Measurements from ENCODE around the gene CGB7.
"Not testable (repeated sequence)": the region's sequence is repeated elsewhere in the genome, so short reads cannot be mapped to it uniquely, and the experiment has no call there.

CGB7 gene

DNA sequence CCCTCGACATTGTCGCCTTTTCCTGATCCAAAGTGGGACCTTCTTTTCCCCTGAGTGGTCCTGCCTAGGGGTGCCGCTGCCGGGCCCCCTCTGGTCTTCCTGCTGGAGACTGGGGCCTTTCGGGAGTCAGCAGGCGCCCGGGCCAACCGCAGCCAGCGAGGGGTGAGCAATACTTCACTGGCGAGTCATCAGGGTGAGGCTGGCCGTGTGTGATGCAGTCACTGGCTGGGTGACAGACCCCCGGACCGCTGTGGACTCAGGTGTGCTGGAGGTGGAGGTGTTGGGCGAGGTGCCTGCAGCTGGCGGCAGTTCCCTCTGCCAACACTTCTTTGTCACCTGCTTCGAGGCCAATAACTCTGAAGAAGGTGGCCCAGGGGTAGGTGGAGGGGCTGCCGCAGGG lies 15.4 kb downstream of the CGB7 start:
- DNase-seq (ENCODE audit: low read depth), result no peak

- not testable (repeated sequence) for DNase-seq (ENCODE audit: low read depth)
Measured at GRCh38 chr19:49039736-49040135, 17.8 kb downstream of the CGB7 start.

DNA sequence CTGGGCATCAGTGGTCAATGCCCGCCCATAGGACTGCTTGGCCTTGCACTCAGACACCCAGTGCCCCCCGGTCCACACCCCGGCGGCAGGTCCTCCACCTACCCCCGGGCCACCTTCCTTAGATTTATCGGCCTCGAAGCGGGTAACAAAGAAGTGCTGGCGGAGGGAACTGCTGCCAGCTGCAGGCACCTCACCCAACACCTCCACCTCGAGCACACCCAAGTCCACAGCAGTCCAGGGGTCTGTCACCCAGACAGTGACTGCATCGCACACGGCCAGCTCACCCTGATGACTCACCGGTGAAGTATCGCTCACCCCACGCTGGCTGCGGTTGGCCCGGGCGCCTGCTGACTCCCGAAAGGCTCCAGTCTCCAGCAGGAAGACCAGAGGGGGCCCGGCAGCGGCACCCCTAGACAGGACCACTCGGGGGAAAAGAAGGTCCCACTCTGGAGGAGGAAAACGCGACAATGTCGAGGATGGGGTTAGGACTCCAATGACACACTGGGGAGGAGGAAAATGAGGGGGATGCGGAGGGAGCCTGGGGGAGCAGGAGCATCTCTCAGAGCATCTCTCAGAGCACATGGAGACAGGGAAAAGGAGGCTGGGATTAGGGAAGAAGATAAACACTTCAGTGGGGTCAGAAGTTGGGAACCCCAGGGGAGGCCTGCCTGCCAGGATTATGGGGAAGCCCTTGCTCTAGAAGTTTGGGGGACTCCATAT lies 18.8 kb downstream of the CGB7 start:
- not testable (repeated sequence) for DNase-seq (ENCODE audit: low read depth)

DNA sequence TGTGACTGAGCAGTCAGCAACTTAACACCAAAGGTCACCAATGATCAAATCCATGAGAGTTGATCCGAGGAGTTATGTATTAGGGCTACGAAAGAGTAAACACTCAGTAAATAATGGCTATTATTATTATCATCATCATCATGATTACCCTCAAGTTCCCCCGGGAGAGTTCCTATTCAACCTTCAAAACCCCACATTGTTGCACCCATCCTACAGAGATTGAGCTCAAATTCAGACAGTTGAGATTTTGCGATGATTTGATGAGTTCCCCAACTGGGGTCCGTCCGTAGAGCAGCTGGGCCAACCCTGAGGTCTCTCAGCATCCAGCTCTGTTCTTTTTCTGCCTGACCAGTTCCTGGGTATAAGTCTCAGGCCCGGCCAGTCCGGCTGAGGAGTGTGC lies 19.4 kb downstream of the CGB7 start:
- DNase-seq (ENCODE audit: low read depth), result not testable (repeated sequence)

GRCh38 chr19:49036815-49037214 lies 20.7 kb downstream of the CGB7 start, which contains the start of gene CGB1:
CGB1 (minus strand) TSS chr19:49036895; CDS start chr19:49036711, 184 bp downstream.
- DNase-seq (ENCODE audit: low read depth), result not testable (repeated sequence)

- DNase-seq (ENCODE audit: low read depth), result not testable (repeated sequence)
Measured at GRCh38 chr19:49031642-49032301, 25.8 kb downstream of the CGB7 start, which contains the start of gene CGB2. CGB2 (plus strand) TSS chr19:49031890; CDS start chr19:49032096, 206 bp downstream.

DNA sequence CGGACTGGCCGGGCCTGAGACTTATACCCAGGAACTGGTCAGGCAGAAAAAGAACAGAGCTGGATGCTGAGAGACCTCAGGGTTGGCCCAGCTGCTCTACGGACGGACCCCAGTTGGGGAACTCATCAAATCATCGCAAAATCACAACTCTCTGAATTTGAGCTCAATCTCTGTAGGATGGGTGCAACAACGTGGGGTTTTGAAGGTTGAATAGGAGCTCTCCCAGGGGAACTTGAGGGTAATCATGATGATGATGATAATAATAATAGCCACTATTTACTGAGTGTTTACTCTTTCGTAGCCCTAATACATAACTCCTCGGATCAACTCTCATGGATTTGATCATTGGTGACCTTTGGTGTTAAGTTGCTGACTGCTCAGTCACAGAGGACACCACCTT lies 27.2 kb downstream of the CGB7 start:
- DNase-seq (ENCODE audit: low read depth), result not testable (repeated sequence)

- DNase-seq (ENCODE audit: low read depth), result not testable (repeated sequence)
Measured at GRCh38 chr19:49029749-49030148, 27.8 kb downstream of the CGB7 start.

DNA sequence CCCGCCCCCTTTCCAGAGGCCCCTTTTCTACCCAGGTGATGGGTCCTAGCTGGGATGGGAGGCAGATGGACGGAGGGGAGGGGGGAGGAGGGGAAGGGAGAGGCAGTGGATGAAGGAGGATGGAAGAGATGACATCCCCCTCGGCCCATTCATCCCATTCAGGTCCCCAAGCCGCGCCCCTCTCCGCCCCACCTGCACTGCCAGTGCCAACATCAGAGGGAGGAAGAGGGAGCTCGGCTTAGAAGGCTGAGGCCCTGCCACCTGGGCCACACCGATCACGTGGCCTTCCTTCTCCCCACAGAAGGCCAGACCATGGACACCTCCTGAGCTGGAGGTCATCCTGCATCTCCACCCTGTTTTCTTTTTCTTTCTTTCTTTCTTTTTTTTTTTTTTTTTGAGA lies 28.9 kb downstream of the CGB7 start:
- DNase-seq (ENCODE audit: low read depth), result not testable (repeated sequence)

DNA sequence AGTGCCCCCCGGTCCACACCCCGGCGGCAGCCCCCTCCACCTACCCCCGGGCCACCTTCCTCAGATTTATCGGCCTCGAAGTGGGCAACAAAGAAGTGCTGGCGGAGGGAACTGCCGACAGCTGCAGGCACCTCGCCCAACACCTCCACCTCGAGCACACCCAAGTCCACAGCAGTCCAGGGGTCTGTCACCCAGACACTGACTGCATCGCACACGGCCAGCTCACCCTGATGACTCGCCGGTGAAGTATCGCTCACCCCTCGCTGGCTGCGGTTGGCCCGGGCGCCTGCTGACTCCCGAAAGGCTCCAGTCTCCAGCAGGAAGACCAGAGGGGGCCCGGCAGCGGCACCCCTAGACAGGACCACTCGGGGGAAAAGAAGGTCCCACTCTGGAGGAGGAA lies 31.9 kb downstream of the CGB7 start:
- not testable (repeated sequence) for DNase-seq (ENCODE audit: low read depth)

- DNase-seq (ENCODE audit: low read depth), result not testable (repeated sequence)
Measured at GRCh38 chr19:49025088-49025487, 32.5 kb downstream of the CGB7 start.

GRCh38 chr19:49024233-49024632 lies 33.3 kb downstream of the CGB7 start, which contains the start of gene CGB3:
CGB3 (minus strand) TSS chr19:49024333; CDS start chr19:49023971, 362 bp downstream.
- DNase-seq (ENCODE audit: low read depth), result not testable (repeated sequence)

- DNase-seq (ENCODE audit: low read depth), result no peak
Measured at GRCh38 chr19:49022116-49022515, 35.4 kb downstream of the CGB7 start.

- no peak for DNase-seq (ENCODE audit: low read depth)
Measured at GRCh38 chr19:49020931-49021895, 36.3 kb downstream of the CGB7 start.

DNA sequence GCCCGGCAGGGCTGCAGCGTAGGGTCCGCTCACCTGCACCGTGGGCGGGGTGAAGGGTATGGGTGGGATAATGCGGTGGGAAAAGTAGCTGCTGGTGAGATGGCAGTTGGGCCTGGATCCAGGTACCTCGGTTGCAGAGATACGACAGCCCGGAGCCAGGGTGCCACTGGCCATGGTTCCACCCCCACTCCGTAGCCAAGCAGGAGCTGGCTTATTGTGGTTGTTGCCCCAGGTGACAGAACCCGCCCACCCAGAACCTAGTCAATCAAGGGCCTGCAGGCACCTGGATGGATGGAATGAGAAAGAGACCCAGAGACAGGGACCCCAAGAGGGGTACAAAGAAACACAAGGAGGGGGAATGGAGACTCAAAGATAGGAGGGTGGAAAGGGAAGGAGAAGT lies 37.2 kb downstream of the CGB7 start:
- no peak for DNase-seq (ENCODE audit: low read depth)

GRCh38 chr19:49019242-49019932 lies 38.2 kb downstream of the CGB7 start:
- peak; percentile 31 for DNase-seq (ENCODE audit: low read depth)

- DNase-seq (ENCODE audit: low read depth), result not testable (repeated sequence)
Measured at GRCh38 chr19:49018388-49019241, 38.9 kb downstream of the CGB7 start.

DNA sequence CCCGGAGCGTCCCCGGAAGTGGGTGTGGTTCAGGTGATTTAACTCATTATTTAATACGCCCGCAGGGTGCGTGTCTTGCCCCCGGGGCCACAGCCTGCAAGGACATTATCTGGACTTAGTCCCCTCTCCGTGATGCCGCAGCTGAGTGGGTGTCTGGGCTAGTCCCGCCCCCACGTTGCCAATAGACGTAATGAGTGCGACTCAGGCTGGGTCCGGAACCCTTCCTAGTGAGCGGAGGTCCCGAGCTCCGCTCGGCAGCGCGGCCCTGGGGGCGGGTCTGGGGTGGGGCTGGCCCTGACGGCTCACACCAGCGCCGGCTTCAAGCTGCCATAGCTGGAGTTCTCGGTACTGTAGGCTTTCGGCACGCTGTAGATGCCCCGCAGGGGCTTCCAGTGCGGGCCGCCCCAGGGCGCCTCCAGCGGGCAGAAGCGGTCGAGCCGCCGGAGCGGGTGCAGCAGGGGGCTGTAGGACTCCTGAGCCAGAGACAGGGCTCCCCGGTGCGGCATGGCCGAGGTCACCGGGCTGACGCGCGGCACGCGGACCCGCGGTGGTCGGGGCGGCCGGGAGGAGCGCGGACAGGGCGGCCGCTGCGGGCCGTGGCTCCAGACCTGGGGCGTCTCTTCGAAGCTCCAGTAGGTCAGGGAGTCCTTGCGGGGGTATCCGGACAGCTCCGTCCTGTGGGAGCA lies 39.7 kb downstream of the CGB7 start:
- no peak for DNase-seq (ENCODE audit: low read depth)

DNA sequence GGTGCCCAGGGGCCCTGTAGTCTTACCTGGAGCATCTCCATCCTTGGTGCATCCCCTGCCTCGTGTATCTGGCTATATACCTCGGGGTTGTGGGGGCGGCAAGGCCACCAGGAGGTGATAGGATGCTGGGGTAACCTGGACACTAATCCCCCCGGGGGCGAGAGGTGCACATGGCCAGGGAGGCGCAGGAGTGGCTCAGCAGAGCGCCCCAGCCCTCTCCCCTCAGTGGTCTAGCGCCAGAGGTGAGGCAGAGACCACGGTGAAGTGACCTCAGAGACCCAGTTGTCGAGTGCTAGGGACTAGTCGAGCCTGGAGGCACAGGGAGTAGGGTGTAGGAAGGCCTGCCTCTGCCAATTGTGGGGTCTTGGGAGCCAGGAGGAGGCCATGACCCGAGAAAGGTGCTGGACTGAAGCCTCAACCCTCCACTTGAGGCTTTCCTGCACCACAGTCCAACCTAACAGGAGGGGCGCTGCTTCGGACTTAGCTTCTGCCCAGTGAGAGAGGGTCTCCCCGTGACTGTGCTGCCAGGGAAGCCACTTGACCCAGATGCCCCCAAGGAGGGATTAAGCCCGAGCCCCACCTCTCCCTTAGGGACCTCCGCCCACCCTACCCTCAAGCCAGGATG lies 40.4 kb downstream of the CGB7 start, which contains the start of gene LHB:
Gene LHB, minus strand, starts transcription at position 51 of the 625 bp plus-strand sequence. Its CDS starts 10 bp downstream, at position 41.
- no peak for DNase-seq (ENCODE audit: low read depth)
